ENCODE measurements around the gene RPL10A.

The RPL10A gene

GRCh38 chr6:35454391-35455110 lies 13.7 kb upstream of the RPL10A start:
- Mint-ChIP-seq H3K4me3 (peak overlapping the region; percentile 27), H3K36me3 (peaks cover 13% of the 10 kb centered on the region), H3K9me3 (no peaks in the 10 kb centered on the region), H3K27me3 (no peaks in the 10 kb centered on the region), H3K4me1 (peaks cover 25% of the 10 kb centered on the region), H3K27ac (no peak overlapping the region)
- no peak for DNase-seq (ENCODE audit: low spot score in 2 of 2)
- ATAC-seq (ENCODE audit: low read depth), result no peak

GRCh38 chr6:35457907-35458306 lies 10.3 kb upstream of the RPL10A start:
- Mint-ChIP-seq H3K4me1 (peaks cover 13% of the 10 kb centered on the region), H3K36me3 (peaks cover 19% of the 10 kb centered on the region), H3K27ac (peak overlapping the region; percentile 36), H3K9me3 (no peaks in the 10 kb centered on the region), H3K27me3 (no peaks in the 10 kb centered on the region), H3K4me3 (no peak overlapping the region)
- DNase-seq (ENCODE audit: low spot score in 2 of 2) (no peak), ATAC-seq (ENCODE audit: low read depth) (no peak)

DNA sequence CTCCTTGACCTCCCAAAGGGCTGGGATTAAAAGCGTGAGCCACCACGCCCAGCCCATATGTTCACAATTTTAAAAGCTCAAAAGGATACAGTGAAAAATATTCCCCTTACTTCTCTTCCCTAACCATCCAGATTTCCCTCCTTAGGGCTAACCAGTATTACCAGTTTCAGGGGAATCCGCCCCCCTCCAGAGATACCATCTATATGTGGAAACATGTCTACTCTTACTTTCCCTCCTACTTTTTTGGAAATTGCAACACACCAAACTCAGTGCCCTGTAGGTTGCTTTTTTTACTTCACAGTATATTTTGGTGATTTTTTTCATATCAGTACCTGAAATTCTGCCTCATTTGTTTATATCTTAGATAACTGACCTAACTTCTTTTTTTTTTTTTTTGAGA lies 6.9 kb upstream of the RPL10A start:
- H3K27me3 Mint-ChIP-seq, result no peaks in the 10 kb centered on the region
- DNase-seq (ENCODE audit: low spot score in 2 of 2) (no peak), ATAC-seq (ENCODE audit: low read depth) (no peak)
- no peak overlapping the region for H3K27ac Mint-ChIP-seq
- H3K9me3 Mint-ChIP-seq, result no peaks in the 10 kb centered on the region
- H3K36me3 Mint-ChIP-seq, result peaks cover 14% of the 10 kb centered on the region
- peaks cover 5% of the 10 kb centered on the region for H3K4me1 Mint-ChIP-seq
- H3K4me3 Mint-ChIP-seq, result no peak overlapping the region

- H3K27ac Mint-ChIP-seq, result no peak overlapping the region
- ATAC-seq (ENCODE audit: low read depth), result no peak
- peaks cover 4% of the 10 kb centered on the region for H3K4me1 Mint-ChIP-seq
- H3K9me3 Mint-ChIP-seq, result no peaks in the 10 kb centered on the region
- H3K27me3 Mint-ChIP-seq, result no peaks in the 10 kb centered on the region
- DNase-seq (ENCODE audit: low spot score in 2 of 2), result no peak
- no peak overlapping the region for H3K4me3 Mint-ChIP-seq
- H3K36me3 Mint-ChIP-seq, result peaks cover 16% of the 10 kb centered on the region
Measured at GRCh38 chr6:35463292-35463691, 4.9 kb upstream of the RPL10A start.

DNA sequence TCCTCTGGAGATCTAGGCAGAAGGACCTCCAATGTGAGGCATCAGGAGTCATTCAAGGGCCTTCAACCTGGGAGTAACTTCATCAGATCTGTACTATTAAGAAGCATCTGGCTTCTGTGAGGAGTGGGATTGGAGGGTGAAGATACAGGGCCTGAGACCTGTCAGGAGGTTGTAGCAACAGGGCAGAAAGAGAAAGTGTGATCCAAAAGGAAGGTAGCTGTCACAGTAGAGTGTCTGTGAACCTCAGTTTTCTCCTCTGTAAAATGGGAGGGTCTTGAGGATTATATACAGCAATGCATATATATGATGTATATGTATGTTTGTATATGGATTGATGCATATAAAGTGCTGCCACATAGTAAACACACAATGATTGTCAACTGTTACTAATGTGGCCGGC lies 2.6 kb upstream of the RPL10A start:
- Mint-ChIP-seq H3K36me3 (peaks cover 19% of the 10 kb centered on the region), H3K27me3 (no peaks in the 10 kb centered on the region), H3K4me3 (no peak overlapping the region), H3K4me1 (peaks cover 18% of the 10 kb centered on the region), H3K27ac (no peak overlapping the region), H3K9me3 (no peaks in the 10 kb centered on the region)
- ATAC-seq (ENCODE audit: low read depth) (no peak), DNase-seq (ENCODE audit: low spot score in 2 of 2) (no peak)

- H3K27ac Mint-ChIP-seq, result peak overlapping the region; percentile 97
- ATAC-seq (ENCODE audit: low read depth), result no peak
- no peaks in the 10 kb centered on the region for H3K9me3 Mint-ChIP-seq
- no peak for DNase-seq (ENCODE audit: low spot score in 2 of 2)
- H3K36me3 Mint-ChIP-seq, result peaks cover 20% of the 10 kb centered on the region
- peak overlapping the region; percentile 97 for H3K4me3 Mint-ChIP-seq
- no peaks in the 10 kb centered on the region for H3K27me3 Mint-ChIP-seq
- peaks cover 21% of the 10 kb centered on the region for H3K4me1 Mint-ChIP-seq
Measured at GRCh38 chr6:35468980-35469750, 964 bp downstream of the RPL10A start.

- H3K4me1 Mint-ChIP-seq, result peaks cover 21% of the 10 kb centered on the region
- H3K36me3 Mint-ChIP-seq, result peaks cover 20% of the 10 kb centered on the region
- H3K4me3 Mint-ChIP-seq, result peak overlapping the region; percentile 97
- H3K27me3 Mint-ChIP-seq, result no peaks in the 10 kb centered on the region
- no peak for DNase-seq (ENCODE audit: low spot score in 2 of 2)
- no peak for ATAC-seq (ENCODE audit: low read depth)
- peak overlapping the region; percentile 97 for H3K27ac Mint-ChIP-seq
- H3K9me3 Mint-ChIP-seq, result no peaks in the 10 kb centered on the region
Measured at GRCh38 chr6:35469751-35470662, 1.8 kb downstream of the RPL10A start.

DNA sequence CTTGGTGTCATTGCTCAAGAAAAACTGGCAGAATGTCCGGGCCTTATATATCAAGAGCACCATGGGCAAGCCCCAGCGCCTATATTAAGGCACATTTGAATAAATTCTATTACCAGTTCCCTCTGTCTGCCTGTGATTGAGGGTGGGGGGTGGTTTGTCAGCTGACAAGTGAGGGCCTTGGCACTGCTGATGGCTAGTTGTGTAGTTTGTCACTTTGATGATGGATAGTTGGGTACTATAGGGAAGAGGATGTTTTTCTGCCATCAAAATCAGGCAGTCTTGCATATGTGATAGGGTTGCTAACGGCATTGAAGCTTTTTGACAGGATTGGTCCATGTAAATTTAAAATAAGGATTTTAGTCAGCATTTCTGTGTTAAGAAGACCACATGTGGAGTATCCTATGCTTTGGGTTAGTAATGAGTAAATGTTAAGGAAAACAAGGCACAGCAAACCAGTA lies 2.5 kb downstream of the RPL10A start:
- Mint-ChIP-seq H3K27me3 (no peaks in the 10 kb centered on the region), H3K27ac (peak overlapping the region; percentile 97), H3K36me3 (peaks cover 20% of the 10 kb centered on the region), H3K4me1 (peaks cover 21% of the 10 kb centered on the region), H3K4me3 (peak overlapping the region; percentile 97), H3K9me3 (no peaks in the 10 kb centered on the region)
- ATAC-seq (ENCODE audit: low read depth) (no peak), DNase-seq (ENCODE audit: low spot score in 2 of 2) (no peak)

DNA sequence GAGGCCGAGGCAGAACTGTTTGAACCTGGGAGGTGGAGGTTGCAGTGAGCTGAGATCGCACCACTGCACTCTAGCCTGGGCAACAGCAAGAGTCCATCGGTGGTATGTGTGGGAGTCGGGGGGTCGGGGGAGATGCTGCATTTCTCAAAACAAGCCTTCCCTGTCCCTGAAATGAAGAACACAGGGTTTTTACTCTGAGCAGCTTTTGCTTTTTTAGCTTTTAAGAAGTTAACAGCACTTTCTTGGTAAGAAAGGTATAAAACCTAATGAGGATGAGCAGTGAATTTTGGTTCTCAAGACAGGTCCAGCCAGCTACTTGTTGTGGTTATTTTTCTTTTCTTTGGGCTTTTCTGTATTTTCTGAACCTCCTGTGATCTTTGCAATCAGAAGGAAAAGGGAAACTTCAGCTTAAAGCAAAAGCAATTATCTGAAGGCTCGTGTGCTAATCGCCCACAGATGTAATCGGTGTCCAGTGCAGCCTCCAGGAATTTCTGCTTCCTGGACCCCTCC lies 3.7 kb downstream of the RPL10A start:
- DNase-seq (ENCODE audit: low spot score in 2 of 2), result no peak
- H3K27ac Mint-ChIP-seq, result peak overlapping the region; percentile 97
- no peak for ATAC-seq (ENCODE audit: low read depth)
- H3K9me3 Mint-ChIP-seq, result no peaks in the 10 kb centered on the region
- peaks cover 21% of the 10 kb centered on the region for H3K4me1 Mint-ChIP-seq
- no peak overlapping the region for H3K4me3 Mint-ChIP-seq
- no peaks in the 10 kb centered on the region for H3K27me3 Mint-ChIP-seq
- H3K36me3 Mint-ChIP-seq, result peaks cover 16% of the 10 kb centered on the region

GRCh38 chr6:35473075-35473849 lies 5.1 kb downstream of the RPL10A start:
- no peak for ATAC-seq (ENCODE audit: low read depth)
- Mint-ChIP-seq H3K36me3 (peaks cover 16% of the 10 kb centered on the region), H3K4me3 (no peak overlapping the region), H3K27ac (no peak overlapping the region), H3K9me3 (no peaks in the 10 kb centered on the region), H3K4me1 (peaks cover 18% of the 10 kb centered on the region), H3K27me3 (no peaks in the 10 kb centered on the region)
- no peak for DNase-seq (ENCODE audit: low spot score in 2 of 2)

DNA sequence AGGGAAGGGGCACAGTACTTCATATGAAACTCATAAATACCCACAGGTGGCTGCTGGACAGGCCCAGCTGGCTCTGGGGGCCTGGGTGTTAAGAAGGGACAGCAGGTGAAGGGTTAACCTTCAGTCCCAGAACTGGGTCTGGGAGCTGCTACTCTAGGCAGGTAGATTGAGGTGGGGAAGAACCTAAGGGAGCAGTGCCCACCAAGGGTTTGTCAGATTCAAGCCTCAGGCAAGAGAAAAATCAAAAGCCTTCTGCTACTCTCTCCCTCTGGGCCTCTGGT lies 5.6 kb downstream of the RPL10A start:
- H3K36me3 Mint-ChIP-seq, result peaks cover 16% of the 10 kb centered on the region
- ATAC-seq (ENCODE audit: low read depth), result no peak
- no peak overlapping the region for H3K27ac Mint-ChIP-seq
- no peaks in the 10 kb centered on the region for H3K27me3 Mint-ChIP-seq
- H3K4me1 Mint-ChIP-seq, result peaks cover 18% of the 10 kb centered on the region
- no peaks in the 10 kb centered on the region for H3K9me3 Mint-ChIP-seq
- no peak for DNase-seq (ENCODE audit: low spot score in 2 of 2)
- no peak overlapping the region for H3K4me3 Mint-ChIP-seq

DNA sequence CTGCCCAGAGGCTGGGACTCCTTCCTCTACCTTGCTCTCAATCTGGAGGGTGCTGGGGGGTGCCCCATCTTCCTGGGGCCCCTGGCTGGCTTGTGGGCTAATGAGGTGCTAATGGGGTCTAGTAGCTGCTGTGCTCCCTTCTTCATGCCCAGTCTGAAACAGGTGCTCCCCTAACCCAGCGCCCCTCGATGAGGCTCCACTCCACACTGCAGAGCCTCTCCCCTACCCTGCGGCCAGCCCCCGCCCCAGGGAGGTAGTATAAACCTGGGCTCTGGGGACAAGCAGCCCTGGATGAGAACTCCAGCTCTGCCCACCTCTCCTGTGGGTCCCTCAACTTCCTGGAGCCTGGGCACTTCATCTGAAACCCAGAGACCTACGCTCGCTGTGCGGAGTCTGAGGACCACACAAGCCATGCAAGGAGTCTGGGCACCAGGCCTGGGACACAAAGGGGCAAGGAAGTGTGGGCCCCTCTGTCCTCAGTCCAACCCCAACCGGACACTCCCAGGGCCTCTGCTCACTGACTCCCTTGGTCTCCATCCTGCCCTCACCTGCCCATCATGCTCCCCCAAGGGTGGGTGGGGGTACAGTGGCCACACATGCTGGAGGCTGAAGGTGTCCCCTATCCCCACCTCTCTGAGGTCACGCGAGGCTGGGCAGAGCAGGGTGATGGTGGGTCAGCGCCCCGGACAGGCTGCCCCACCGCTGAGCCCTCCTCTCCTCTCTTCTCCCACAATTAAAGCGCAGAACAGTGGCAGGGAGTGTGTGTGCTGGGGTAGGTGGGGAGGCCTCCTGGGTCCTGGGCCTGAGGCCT lies 6.1 kb downstream of the RPL10A start:
- DNase-seq (ENCODE audit: low spot score in 2 of 2), result no peak
- H3K4me1 Mint-ChIP-seq, result peaks cover 15% of the 10 kb centered on the region
- H3K9me3 Mint-ChIP-seq, result no peaks in the 10 kb centered on the region
- no peak overlapping the region for H3K4me3 Mint-ChIP-seq
- no peak overlapping the region for H3K27ac Mint-ChIP-seq
- peaks cover 15% of the 10 kb centered on the region for H3K36me3 Mint-ChIP-seq
- no peak for ATAC-seq (ENCODE audit: low read depth)
- H3K27me3 Mint-ChIP-seq, result no peaks in the 10 kb centered on the region

All from memory B cell (primary cell).